ENCODE results near the gene GK.

DNA sequence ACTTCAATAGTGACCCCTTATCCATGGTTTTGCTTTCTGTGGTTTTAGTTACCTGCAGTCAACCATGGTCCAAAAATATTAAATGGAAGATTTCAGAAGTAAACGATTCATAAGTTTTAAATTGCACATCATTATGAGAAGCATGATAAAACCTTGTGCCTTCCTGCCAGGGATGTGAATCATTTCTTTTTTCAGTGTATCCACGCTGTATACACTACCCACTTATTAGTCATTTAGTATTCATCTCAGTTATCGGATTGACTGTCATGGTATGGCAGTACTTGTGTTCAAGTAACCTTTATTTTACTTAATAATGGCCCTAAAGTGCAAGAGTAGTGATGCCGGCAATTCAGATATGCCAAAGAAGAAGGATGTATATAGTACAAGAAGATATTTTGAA is 38.0 kb upstream of the GK start:
- TF ChIP-seq, protein P1, sequence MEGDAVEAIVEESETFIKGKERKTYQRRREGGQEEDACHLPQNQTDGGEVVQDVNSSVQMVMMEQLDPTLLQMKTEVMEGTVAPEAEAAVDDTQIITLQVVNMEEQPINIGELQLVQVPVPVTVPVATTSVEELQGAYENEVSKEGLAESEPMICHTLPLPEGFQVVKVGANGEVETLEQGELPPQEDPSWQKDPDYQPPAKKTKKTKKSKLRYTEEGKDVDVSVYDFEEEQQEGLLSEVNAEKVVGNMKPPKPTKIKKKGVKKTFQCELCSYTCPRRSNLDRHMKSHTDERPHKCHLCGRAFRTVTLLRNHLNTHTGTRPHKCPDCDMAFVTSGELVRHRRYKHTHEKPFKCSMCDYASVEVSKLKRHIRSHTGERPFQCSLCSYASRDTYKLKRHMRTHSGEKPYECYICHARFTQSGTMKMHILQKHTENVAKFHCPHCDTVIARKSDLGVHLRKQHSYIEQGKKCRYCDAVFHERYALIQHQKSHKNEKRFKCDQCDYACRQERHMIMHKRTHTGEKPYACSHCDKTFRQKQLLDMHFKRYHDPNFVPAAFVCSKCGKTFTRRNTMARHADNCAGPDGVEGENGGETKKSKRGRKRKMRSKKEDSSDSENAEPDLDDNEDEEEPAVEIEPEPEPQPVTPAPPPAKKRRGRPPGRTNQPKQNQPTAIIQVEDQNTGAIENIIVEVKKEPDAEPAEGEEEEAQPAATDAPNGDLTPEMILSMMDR (conservative IDR thresholded peaks at IDR 0.05) = no peak
- TF ChIP-seq ZFX (IDR thresholded peaks at IDR 0.05) = no peak
